Activated T-helper 1 cell treated with anti-CD3 and anti-CD28 coated beads, Interleukin-2, amount 50 U/mL, for 16 hours (primary cell): ENCODE measurements around the gene FBLIM1.

Source experiments
- DNase-seq, 2 donors: peaks; one replicate each; pipeline ENCODE4 v3.0.0-alpha.2; 2020; ENCODE audit warnings: low read depth in 1 of 2, low spot score in 1 of 2

The FBLIM1 gene

GRCh38 chr1:15765495-15766194, 7.0 kb downstream of the FBLIM1 start:
- DNase-seq = no peak

GRCh38 chr1:15767941-15768340, 9.3 kb downstream of the FBLIM1 start:
- DNase-seq = no peak

GRCh38 chr1:15768388-15768787, 9.8 kb downstream of the FBLIM1 start:
- DNase-seq = no peak

GRCh38 chr1:15770313-15770962, 11.8 kb downstream of the FBLIM1 start:
- no peak for DNase-seq

GRCh38 chr1:15771836-15772515, 13.4 kb downstream of the FBLIM1 start:
- no peak for DNase-seq

GRCh38 chr1:15775706-15776105, 17.1 kb downstream of the FBLIM1 start:
- DNase-seq = no peak

GRCh38 chr1:15777909-15778707, 19.5 kb downstream of the FBLIM1 start:
- no peak for DNase-seq

GRCh38 chr1:15785683-15786082, 27.1 kb downstream of the FBLIM1 start:
- no peak for DNase-seq

GRCh38 chr1:15786581-15786980, 28.0 kb downstream of the FBLIM1 start:
- DNase-seq = no peak

GRCh38 chr1:15788624-15789301, 30.2 kb downstream of the FBLIM1 start:
- DNase-seq = no peak

GRCh38 chr1:15796086-15796462, 37.5 kb downstream of the FBLIM1 start:
- no peak for DNase-seq

GRCh38 chr1:15797614-15798390, 39.2 kb downstream of the FBLIM1 start:
- no peak for DNase-seq

- no peak for DNase-seq
Observed at GRCh38 chr1:15799004-15799867, 40.6 kb downstream of the FBLIM1 start.

- DNase-seq = no peak
Observed at GRCh38 chr1:15799928-15800835, 41.6 kb downstream of the FBLIM1 start.

GRCh38 chr1:15802234-15802965, 43.8 kb downstream of the FBLIM1 start:
- no peak for DNase-seq

- DNase-seq = no peak
Observed at GRCh38 chr1:15803380-15803779, 44.8 kb downstream of the FBLIM1 start.

- DNase-seq = no peak
Observed at GRCh38 chr1:15804060-15804459, 45.5 kb downstream of the FBLIM1 start.

- DNase-seq = no peak
Observed at GRCh38 chr1:15807121-15807520, 48.5 kb downstream of the FBLIM1 start.
